ENCODE data around the gene GRK3.
A peak's percentile ranks its signal among the peaks of the same experiment; 100 is the strongest.
"Not testable (repeated sequence)": the region's sequence is repeated elsewhere in the genome, so short reads cannot be mapped to it uniquely, and the experiment has no call there.

The GRK3 gene
- long read RNA-seq, full-length matches to known transcripts, result 5 of 36 reads
- long read RNA-seq, partial matches to known transcripts, result 2 of 36 reads
- long read RNA-seq, other reads (novel, unspliced or antisense), result 29 of 36 reads

DNA sequence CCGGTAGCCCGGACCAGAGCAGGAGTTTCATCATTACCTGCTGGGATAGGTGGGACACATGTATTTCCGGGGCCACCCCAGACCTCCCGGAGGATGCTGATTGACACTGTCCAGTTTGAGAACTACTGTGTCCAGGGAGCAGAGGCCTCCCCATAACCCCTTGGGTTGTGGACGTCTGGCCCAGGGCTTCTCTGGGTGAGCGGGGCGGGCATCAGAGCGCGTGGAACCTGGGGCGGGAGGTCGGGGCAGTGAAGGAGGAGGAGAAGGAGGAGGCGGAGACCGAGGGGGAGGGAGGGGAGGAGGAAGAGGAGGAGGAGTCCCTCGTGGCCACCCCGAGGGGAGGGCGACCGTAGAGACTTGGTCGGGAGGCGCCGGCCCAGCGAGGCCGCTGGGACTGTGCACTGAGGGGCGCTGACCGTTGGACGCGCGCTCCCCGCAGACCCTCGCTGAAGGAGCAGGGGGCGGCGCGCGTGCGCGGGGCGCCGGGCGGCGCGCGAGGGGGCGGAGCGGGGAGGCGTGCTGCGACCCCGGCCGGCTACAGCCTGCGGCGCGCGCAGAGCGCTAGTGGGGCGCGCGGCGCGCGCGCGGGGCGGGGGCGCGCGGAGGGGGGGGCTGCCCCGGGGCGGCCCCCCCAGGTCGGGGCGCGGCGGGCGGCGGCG lies at the start of gene GRK3:
GRK3 (plus strand) TSS at position 356 of the 659 bp plus-strand sequence. CDS start 366 bp downstream, outside the sequence.
- Histone ChIP-seq H3K27ac (replicated peaks) (peak within 1 kb of the TSS; percentile 87), H3K27me3 (ENCODE audit: insufficient read depth, poor library complexity, severe bottlenecking) (no peaks in the 10 kb centered on the region), H3K4me3 (replicated peaks; ENCODE audit: insufficient read depth, low read length) (peak within 1 kb of the TSS; percentile 95)
- peak; percentile 72 for TF ChIP-seq POLR2AphosphoS5 (IDR thresholded peaks at IDR 0.05; ENCODE audit: low read depth)
- TF ChIP-seq, protein P1, sequence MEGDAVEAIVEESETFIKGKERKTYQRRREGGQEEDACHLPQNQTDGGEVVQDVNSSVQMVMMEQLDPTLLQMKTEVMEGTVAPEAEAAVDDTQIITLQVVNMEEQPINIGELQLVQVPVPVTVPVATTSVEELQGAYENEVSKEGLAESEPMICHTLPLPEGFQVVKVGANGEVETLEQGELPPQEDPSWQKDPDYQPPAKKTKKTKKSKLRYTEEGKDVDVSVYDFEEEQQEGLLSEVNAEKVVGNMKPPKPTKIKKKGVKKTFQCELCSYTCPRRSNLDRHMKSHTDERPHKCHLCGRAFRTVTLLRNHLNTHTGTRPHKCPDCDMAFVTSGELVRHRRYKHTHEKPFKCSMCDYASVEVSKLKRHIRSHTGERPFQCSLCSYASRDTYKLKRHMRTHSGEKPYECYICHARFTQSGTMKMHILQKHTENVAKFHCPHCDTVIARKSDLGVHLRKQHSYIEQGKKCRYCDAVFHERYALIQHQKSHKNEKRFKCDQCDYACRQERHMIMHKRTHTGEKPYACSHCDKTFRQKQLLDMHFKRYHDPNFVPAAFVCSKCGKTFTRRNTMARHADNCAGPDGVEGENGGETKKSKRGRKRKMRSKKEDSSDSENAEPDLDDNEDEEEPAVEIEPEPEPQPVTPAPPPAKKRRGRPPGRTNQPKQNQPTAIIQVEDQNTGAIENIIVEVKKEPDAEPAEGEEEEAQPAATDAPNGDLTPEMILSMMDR (IDR thresholded peaks at IDR 0.05; ENCODE audit: insufficient read depth, low read length), result no peak
- TF ChIP-seq, protein P2, sequence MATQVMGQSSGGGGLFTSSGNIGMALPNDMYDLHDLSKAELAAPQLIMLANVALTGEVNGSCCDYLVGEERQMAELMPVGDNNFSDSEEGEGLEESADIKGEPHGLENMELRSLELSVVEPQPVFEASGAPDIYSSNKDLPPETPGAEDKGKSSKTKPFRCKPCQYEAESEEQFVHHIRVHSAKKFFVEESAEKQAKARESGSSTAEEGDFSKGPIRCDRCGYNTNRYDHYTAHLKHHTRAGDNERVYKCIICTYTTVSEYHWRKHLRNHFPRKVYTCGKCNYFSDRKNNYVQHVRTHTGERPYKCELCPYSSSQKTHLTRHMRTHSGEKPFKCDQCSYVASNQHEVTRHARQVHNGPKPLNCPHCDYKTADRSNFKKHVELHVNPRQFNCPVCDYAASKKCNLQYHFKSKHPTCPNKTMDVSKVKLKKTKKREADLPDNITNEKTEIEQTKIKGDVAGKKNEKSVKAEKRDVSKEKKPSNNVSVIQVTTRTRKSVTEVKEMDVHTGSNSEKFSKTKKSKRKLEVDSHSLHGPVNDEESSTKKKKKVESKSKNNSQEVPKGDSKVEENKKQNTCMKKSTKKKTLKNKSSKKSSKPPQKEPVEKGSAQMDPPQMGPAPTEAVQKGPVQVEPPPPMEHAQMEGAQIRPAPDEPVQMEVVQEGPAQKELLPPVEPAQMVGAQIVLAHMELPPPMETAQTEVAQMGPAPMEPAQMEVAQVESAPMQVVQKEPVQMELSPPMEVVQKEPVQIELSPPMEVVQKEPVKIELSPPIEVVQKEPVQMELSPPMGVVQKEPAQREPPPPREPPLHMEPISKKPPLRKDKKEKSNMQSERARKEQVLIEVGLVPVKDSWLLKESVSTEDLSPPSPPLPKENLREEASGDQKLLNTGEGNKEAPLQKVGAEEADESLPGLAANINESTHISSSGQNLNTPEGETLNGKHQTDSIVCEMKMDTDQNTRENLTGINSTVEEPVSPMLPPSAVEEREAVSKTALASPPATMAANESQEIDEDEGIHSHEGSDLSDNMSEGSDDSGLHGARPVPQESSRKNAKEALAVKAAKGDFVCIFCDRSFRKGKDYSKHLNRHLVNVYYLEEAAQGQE (IDR thresholded peaks at IDR 0.05; ENCODE audit: insufficient replicate concordance, low read depth), result peak; percentile 40
- peak; percentile 84 to 90 for DNase-seq (ENCODE audit: low read depth in 1 of 2, low spot score in 1 of 2)

DNA sequence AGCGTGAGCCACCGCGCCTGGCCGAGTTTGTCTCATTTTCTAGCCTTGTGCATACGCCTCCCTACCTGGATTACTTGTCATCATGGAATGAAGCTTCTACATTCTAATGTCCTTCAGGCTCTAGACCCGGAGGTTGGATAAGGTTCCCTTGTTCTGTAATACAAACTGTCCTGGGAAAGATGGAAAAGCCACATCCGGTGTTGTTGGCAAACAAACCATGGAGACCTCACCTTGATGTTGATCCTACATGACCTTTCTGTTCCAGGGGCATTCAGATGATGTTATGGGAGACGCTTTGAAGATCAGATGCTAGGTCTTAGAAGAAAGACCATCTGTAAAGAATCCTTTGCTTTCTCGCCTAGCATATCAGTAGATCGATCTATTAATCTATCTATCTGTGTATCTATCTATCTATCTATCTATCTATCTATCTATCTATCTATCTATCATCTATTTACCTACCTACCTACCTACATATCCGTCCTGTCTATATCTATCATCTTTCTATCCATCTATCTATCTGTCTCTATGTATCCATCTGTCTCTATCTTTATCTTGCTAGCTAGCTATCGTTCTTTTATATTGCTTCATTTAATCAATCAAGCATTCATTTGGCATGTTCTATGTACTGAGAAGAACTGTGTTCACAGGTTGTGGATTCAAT lies 46.3 kb upstream of the GRK3 start:
- Histone ChIP-seq H3K4me3 (replicated peaks; ENCODE audit: insufficient read depth, low read length) (no peak overlapping the region), H3K27ac (replicated peaks) (no peak overlapping the region), H3K27me3 (ENCODE audit: insufficient read depth, poor library complexity, severe bottlenecking) (no peaks in the 10 kb centered on the region)
- no peak for DNase-seq (ENCODE audit: low read depth in 1 of 2, low spot score in 1 of 2)
- TF ChIP-seq, protein P1 (IDR thresholded peaks at IDR 0.05; ENCODE audit: insufficient read depth, low read length), result no peak
- TF ChIP-seq, protein P2 (IDR thresholded peaks at IDR 0.05; ENCODE audit: insufficient replicate concordance, low read depth), result no peak
- TF ChIP-seq SPI1 (IDR thresholded peaks at IDR 0.05; ENCODE audit: borderline replicate concordance, low read depth) (no peak), GABPA (IDR thresholded peaks at IDR 0.05; ENCODE audit: low read depth) (no peak), POLR2AphosphoS5 (IDR thresholded peaks at IDR 0.05; ENCODE audit: low read depth) (no peak)

DNA sequence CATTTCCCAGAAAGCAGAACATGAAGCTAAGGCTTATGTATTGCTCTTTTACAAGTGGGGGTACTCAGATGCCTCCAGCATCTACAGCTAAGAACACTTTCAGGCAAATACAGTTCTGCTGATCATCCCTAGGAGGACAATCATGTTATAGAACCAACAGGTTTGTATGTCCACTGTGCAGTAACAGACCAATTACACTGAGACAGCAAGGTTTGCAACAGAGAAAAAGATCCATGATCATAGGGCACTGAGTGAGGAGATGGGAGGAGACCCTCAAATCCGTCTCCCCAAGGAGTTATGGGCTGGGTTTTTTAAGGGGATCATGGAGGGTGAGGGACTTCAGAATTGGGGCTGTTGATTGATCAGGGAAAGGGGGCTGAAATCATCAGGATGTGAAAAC lies 39.1 kb upstream of the GRK3 start:
- TF ChIP-seq POLR2AphosphoS5 (IDR thresholded peaks at IDR 0.05; ENCODE audit: low read depth) (no peak), SPI1 (IDR thresholded peaks at IDR 0.05; ENCODE audit: borderline replicate concordance, low read depth) (no peak), GABPA (IDR thresholded peaks at IDR 0.05; ENCODE audit: low read depth) (no peak)
- TF ChIP-seq, protein P2 (IDR thresholded peaks at IDR 0.05; ENCODE audit: insufficient replicate concordance, low read depth), result no peak
- TF ChIP-seq, protein P1 (IDR thresholded peaks at IDR 0.05; ENCODE audit: insufficient read depth, low read length), result no peak
- no peak overlapping the region for H3K27ac ChIP-seq (replicated peaks)
- no peak overlapping the region for H3K4me3 ChIP-seq (replicated peaks; ENCODE audit: insufficient read depth, low read length)
- no peak for DNase-seq (ENCODE audit: low read depth in 1 of 2, low spot score in 1 of 2)
- no peaks in the 10 kb centered on the region for H3K27me3 ChIP-seq (ENCODE audit: insufficient read depth, poor library complexity, severe bottlenecking)

DNA sequence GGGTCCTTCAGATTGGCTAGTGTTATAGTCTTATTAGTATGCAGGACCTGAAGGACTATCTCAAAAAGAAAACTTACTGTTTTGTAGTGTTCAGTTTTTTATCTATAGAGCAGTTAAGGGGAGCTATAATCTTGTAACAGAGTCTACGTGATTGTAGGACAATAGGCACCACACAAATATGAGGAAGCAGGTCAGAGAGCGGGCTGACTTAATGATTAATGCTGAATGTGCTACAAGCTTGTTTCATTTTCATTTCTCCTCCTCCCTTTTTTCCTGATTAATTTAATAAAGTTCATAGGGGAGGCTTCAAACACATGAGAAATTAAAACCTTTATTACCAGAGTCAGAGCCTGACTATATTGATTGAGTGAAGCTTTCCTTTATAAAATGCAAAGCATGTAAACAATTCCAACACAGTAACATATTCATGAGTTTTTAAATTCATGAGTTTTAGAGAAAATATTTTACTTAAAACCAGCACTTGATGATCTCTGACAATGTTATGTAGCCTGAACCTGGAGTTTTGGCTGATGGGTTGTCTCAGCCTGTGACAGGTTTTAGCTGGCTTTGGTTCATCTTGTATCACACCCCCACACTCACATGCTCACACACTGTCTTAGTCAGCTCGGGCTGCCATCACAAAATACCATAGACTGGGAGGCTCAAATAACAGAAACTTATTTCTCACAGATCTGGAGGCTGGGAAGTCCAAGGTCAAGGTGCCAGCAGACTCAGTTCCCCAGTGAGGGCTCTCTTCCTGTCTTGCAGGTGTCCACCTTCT lies 38.5 kb upstream of the GRK3 start:
- not testable (repeated sequence) for H3K4me3 ChIP-seq (replicated peaks; ENCODE audit: insufficient read depth, low read length); H3K27me3 ChIP-seq (ENCODE audit: insufficient read depth, poor library complexity, severe bottlenecking); DNase-seq (ENCODE audit: low read depth in 1 of 2, low spot score in 1 of 2); H3K27ac ChIP-seq (replicated peaks)

DNA sequence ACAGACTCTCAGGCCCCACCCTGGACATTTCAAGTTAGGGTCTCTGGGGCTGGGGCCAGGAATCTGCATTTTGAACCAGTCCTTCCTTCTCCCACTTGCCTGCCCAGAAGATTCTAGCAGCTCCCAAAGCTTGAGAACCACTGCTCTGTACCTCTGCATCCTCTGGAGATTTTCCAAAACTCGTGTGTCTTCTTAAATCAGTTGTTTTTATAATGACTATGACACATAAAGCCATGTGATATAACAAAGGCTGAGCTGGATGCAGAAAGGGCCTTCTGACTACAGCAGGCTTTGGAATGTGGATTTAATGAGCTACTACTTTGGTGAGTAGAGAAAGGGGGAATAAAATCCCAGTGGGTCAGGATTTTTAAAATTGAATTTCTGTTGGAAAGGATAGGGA lies 37.5 kb upstream of the GRK3 start:
- not testable (repeated sequence) for H3K27ac ChIP-seq (replicated peaks); DNase-seq (ENCODE audit: low read depth in 1 of 2, low spot score in 1 of 2); H3K27me3 ChIP-seq (ENCODE audit: insufficient read depth, poor library complexity, severe bottlenecking); H3K4me3 ChIP-seq (replicated peaks; ENCODE audit: insufficient read depth, low read length)
